Measurements from ENCODE around the gene TAC4.

Gene TAC4

DNA sequence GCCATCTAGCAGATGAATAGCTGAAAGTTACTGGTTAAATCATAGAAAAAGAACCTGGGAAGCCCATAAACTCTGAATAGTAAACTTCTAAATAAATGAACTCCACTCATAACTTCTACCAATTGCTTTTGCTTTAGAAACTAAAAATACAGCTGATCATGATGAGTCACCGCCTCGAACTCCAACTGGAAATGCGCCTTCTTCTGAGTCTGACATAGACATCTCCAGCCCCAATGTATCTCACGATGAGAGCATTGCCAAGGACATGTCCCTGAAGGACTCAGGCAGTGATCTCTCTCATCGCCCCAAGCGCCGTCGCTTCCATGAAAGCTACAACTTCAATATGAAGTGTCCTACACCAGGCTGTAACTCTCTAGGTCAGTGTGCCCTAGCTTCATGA lies 49.7 kb downstream of the TAC4 start:
- DNase-seq: no peak

DNA sequence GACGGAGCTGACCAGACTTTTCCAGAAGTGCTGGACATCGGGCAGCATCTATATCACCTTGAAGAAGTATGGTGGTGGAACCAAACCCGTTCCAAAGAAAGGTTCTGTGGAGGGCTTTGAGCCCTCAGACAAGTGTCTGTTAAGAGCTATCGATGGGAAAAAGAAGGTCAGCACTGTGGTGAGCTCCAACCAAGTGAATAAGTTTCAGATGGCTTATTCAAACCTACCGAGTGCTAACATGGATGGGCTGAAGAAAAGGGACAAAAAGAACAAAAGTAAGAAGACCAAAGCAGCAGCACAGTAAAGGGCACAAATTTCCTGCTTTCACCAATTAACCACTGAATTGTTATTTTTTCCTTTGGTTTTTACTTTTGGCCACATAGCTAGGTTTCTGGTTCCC lies 52.5 kb downstream of the TAC4 start:
- no peak for DNase-seq

DNA sequence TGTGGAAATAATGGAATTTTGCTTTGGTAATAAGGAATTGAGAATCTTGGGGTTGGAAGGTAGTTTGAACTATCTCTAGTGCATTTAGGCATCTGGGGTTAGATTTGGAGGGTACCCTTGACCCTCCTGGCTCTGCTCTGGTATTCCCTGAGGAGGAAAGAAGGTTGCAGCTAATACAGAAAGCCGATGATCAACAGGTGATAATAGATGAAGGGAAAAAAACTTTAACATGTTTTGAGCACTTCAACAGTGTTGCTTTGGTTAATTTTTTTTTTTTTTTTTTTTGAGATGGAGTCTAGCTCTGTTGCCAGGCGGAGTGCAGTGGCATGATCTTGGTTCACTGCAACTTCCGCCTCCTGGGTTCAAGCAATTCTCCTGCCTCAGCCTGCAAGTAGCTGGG lies 54.6 kb downstream of the TAC4 start:
- no peak for DNase-seq

- DNase-seq: no peak
These were observed 58.7 kb downstream of the TAC4 start for GRCh38 chr17:49789243-49789578.

DNA sequence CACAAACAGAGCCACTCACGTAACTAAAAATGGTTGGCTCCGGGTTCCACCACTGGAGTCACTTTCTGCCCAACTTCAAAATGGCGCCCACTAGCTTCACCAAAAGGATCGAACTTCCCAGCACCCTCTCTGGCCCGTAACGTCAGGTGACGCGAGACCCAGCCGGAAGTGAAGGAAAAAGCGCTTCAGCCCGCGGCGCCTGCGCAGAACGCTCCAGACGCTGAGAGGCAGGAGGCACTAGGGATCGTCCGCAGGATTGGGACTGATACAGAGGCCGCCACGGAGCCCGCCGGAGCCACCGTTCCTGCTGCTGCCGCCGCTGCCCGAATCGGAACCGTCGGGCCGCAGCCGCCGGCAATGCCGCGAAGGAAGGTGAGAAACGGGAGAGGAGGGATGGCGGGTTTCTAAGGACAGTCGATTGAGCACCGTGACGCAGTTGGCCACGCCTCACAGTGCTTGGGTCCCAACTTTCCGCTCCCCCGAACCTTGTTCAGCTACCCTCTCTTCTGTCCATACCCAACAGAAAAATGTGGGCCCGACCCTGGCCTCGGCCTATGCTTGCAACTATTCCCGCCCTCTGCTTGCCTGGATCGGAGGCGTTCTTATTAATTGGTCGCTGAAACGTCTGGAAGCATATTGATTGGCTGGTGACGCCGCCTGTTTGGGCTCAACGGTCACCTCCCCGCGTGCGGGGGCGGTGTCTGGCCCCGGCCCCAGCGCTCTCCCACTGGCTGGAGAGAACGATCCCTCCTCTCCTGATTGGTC lies 59.2 kb downstream of the TAC4 start, which contains the start of gene KAT7:
TSS of gene KAT7 (plus strand) at position 204 of the 765 bp plus-strand sequence. CDS start at position 358, 154 bp downstream.
- DNase-seq: peak; percentile 100
